ENCODE measurements around the gene FBXO11. TPM values are rescaled to one million over a fixed set of nuclear protein-coding genes. Genes with fewer than 3 reads are reported as not detected.

The FBXO11 gene
- total and polyA plus RNA-seq, 10 of the 15 experiments (the other 5 are each of a cell fraction or from before 2014, with no cell fraction given): 5.9 to 38.9 (median 22.5) TPM

GRCh38 chr2:47767880-47768609 is 138.3 kb downstream of the FBXO11 start (continued):
- peak; percentile 99 for TF ChIP-seq RAD21 (IDR thresholded peaks at IDR 0.05; ENCODE audit: insufficient read depth, low read depth, low read length)
- TF ChIP-seq IKZF1 (conservative IDR thresholded peaks at IDR 0.05): peak; percentile 42; the same call in 1 of the 2 replicates
- TF ChIP-seq TCF3 (IDR thresholded peaks at IDR 0.05; ENCODE audit: borderline replicate concordance, insufficient read depth, low read depth, low read length): 0 out of 2 replicates have a peak, but pooled peaks have one; percentile 38
- TF ChIP-seq, protein P1, sequence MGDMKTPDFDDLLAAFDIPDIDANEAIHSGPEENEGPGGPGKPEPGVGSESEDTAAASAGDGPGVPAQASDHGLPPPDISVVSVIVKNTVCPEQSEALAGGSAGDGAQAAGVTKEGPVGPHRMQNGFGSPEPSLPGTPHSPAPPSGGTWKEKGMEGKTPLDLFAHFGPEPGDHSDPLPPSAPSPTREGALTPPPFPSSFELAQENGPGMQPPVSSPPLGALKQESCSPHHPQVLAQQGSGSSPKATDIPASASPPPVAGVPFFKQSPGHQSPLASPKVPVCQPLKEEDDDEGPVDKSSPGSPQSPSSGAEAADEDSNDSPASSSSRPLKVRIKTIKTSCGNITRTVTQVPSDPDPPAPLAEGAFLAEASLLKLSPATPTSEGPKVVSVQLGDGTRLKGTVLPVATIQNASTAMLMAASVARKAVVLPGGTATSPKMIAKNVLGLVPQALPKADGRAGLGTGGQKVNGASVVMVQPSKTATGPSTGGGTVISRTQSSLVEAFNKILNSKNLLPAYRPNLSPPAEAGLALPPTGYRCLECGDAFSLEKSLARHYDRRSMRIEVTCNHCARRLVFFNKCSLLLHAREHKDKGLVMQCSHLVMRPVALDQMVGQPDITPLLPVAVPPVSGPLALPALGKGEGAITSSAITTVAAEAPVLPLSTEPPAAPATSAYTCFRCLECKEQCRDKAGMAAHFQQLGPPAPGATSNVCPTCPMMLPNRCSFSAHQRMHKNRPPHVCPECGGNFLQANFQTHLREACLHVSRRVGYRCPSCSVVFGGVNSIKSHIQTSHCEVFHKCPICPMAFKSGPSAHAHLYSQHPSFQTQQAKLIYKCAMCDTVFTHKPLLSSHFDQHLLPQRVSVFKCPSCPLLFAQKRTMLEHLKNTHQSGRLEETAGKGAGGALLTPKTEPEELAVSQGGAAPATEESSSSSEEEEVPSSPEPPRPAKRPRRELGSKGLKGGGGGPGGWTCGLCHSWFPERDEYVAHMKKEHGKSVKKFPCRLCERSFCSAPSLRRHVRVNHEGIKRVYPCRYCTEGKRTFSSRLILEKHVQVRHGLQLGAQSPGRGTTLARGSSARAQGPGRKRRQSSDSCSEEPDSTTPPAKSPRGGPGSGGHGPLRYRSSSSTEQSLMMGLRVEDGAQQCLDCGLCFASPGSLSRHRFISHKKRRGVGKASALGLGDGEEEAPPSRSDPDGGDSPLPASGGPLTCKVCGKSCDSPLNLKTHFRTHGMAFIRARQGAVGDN (IDR thresholded peaks at IDR 0.05): no peak
- no peak for TF ChIP-seq NR2C1 (IDR thresholded peaks at IDR 0.05)

- intact Hi-C loops (cut with micrococcal nuclease; ENCODE audit: unreplicated experiment) (loop anchor here (1.0 to 5.0 kb wide), 2 partner anchors 43 to 110 kb away; no protein-coding TSS in a partner anchor), in situ Hi-C loops (cut with MboI) (loop anchor here (5.0 kb wide), 2 partner anchors 320 to 430 kb away; no protein-coding TSS in a partner anchor)
- no peak overlapping the region for H3K4me3 ChIP-seq
- ChIA-PET POLR2A (interaction anchor here (0.6 to 0.7 kb wide), 2 partner anchors 14 to 28 kb away, joined by 3 read pairs; no protein-coding TSS in a partner anchor), SMC1A (ENCODE audit: uncharacterized antibody, unreplicated experiment) (interaction anchor here (0.6 to 5.3 kb wide), 75 partner anchors 9 to 445 kb away, joined by 3 to 94 read pairs (median 4); partner anchors contain the start of gene MSH2), RAD21 (ENCODE audit: unreplicated experiment) (interaction anchor here (0.6 to 4.5 kb wide), 45 partner anchors 8 to 444 kb away, joined by 3 to 74 read pairs (median 5); partner anchors contain the start of genes MSH2 and MSH6), CTCF (interaction anchor here (0.6 to 5.2 kb wide), 87 partner anchors 8 to 1051 kb away, joined by 3 to 142 read pairs (median 4); partner anchors contain the start of genes MSH2 and MSH6)
- H3K27me3 ChIP-seq (replicated peaks in 1 of 2; ENCODE audit: control insufficient read depth in 2 of 2, insufficient read depth in 2 of 2, low read length in 1 of 2): no peaks in the 10 kb centered on the region
- no peak overlapping the region for H3K9ac ChIP-seq (ENCODE audit: control insufficient read depth, insufficient read depth, low read length)
- no peak overlapping the region; the same call in 1 of the 2 replicates for H2AFZ ChIP-seq (ENCODE audit: control insufficient read depth, low read depth, low read length)
- no peaks in the 10 kb centered on the region for H3K9me3 ChIP-seq (replicated peaks; ENCODE audit: control insufficient read depth, insufficient read depth, low read length)
- H3K27ac ChIP-seq (ENCODE audit: control insufficient read depth, insufficient read depth): no peak overlapping the region
- peaks cover 2% of the 10 kb centered on the region for H3K4me1 ChIP-seq (ENCODE audit: control insufficient read depth, insufficient read depth, low read length)
- WGBS (ENCODE audit: insufficient coverage, insufficient replicate concordance, low lambda C conversion rate, missing lambda C conversion rate): 0% methylated on average over 3 of the region's 3 CpGs
- no peaks in the 10 kb centered on the region for H3K79me2 ChIP-seq (ENCODE audit: control insufficient read depth, insufficient read depth, low read length)
- BruUV-seq (replicated peaks): no TSS peak
- H4K20me1 ChIP-seq (ENCODE audit: control insufficient read depth, insufficient read depth): no peaks in the 10 kb centered on the region
- no peak overlapping the region for H3K4me2 ChIP-seq (ENCODE audit: control insufficient read depth, insufficient read depth)
- H3K36me3 ChIP-seq (ENCODE audit: control insufficient read depth in 2 of 2, insufficient read depth in 2 of 2, low read length in 1 of 2): no peaks in the 10 kb centered on the region
- DNase-seq (ENCODE audit: low read depth, low spot score) (no peak), ATAC-seq (peak; percentile 8; the same call in 1 of the 3 replicates), FAIRE-seq (no peak)
- TF ChIP-seq JUND (IDR thresholded peaks at IDR 0.05; ENCODE audit: low read depth, low read length) (no peak), TARDBP (IDR thresholded peaks at IDR 0.05; ENCODE audit: borderline replicate concordance) (no peak), E4F1 (IDR thresholded peaks at IDR 0.05; ENCODE audit: borderline replicate concordance, partially characterized antibody) (no peak), FOS (IDR thresholded peaks at IDR 0.05; ENCODE audit: borderline replicate concordance, extremely low read depth, insufficient read length) (no peak), RAD51 (IDR thresholded peaks at IDR 0.05) (no peak), CREB1 (IDR thresholded peaks at IDR 0.05; ENCODE audit: low read depth) (no peak), KAT2A (conservative IDR thresholded peaks at IDR 0.05; ENCODE audit: control insufficient read depth, low read depth, low read length) (no peak)
Observed at GRCh38 chr2:47767497-47767844, 138.8 kb downstream of the FBXO11 start.

Measured in GM12878 (cell line).